ENCODE results near the gene LAYN. TPM values are rescaled to one million over a fixed set of nuclear protein-coding genes. Genes with fewer than 3 reads are reported as not detected.

LAYN gene, protein sequence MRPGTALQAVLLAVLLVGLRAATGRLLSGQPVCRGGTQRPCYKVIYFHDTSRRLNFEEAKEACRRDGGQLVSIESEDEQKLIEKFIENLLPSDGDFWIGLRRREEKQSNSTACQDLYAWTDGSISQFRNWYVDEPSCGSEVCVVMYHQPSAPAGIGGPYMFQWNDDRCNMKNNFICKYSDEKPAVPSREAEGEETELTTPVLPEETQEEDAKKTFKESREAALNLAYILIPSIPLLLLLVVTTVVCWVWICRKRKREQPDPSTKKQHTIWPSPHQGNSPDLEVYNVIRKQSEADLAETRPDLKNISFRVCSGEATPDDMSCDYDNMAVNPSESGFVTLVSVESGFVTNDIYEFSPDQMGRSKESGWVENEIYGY
- polyA plus RNA-seq (2011; rRNA removed) (253 and 302 TPM in 2 replicates), polyA minus RNA-seq (2011; rRNA and poly(A)+ RNA removed) (109 and 185 TPM in 2 replicates)

DNA sequence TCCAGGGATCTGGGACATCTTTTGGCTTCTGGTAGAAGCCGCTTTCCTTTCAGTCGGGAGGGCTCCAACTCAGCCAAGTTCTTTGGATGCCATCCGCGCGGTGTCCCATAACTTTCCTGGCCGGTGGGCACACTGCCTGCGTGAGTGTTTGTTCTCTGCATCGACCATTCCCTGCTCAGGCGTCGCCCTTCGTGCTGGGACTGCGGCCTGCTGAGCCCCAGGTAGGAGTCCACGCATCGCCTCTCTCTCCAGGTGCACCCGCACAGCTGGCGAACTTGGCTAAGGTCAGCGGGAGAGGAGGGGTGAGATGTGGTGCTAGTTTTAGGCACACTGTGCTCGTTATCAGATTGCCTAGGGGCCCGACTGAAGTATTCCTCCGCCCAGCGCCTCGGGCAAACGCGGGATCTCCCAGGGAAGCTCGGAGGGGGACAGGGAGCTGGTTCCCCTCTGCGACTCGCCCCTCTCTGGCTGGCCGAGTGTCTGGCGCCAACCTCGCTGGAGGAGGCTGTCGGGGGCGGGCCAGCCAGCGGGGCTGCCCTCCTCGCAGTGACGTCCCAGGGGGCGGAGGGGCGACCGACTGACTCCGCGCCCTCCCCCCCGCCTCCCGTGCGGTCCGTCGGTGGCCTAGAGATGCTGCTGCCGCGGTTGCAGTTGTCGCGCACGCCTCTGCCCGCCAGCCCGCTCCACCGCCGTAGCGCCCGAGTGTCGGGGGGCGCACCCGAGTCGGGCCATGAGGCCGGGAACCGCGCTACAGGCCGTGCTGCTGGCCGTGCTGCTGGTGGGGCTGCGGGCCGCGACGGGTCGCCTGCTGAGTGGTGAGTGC, at the start of gene LAYN:
TSS of gene LAYN (plus strand) at position 607 of the 823 bp plus-strand sequence. CDS start at position 731, 124 bp downstream.
- H3K4me3 ChIP-seq (ENCODE audit: low read depth, low read length), result peak within 1 kb of the TSS; percentile 56
- CTCF ChIA-PET, result interaction anchor here (1.1 to 5.4 kb wide), 4 partner anchors 14 to 85 kb away, joined by 3 to 32 read pairs (median 3); no protein-coding TSS in a partner anchor
- H3K27me3 ChIP-seq (ENCODE audit: control insufficient read depth, insufficient read depth, low read length), result no peaks in the 10 kb centered on the region
- TF ChIP-seq, protein P1, sequence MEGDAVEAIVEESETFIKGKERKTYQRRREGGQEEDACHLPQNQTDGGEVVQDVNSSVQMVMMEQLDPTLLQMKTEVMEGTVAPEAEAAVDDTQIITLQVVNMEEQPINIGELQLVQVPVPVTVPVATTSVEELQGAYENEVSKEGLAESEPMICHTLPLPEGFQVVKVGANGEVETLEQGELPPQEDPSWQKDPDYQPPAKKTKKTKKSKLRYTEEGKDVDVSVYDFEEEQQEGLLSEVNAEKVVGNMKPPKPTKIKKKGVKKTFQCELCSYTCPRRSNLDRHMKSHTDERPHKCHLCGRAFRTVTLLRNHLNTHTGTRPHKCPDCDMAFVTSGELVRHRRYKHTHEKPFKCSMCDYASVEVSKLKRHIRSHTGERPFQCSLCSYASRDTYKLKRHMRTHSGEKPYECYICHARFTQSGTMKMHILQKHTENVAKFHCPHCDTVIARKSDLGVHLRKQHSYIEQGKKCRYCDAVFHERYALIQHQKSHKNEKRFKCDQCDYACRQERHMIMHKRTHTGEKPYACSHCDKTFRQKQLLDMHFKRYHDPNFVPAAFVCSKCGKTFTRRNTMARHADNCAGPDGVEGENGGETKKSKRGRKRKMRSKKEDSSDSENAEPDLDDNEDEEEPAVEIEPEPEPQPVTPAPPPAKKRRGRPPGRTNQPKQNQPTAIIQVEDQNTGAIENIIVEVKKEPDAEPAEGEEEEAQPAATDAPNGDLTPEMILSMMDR (IDR thresholded peaks at IDR 0.05; ENCODE audit: insufficient read depth, low read depth, low read length), result 0 out of 2 replicates have a peak, but pooled peaks have one; percentile 8
- DNase-seq (ENCODE audit: low read depth), result no peak
- POLR2A ChIA-PET, result no interaction called here
- peaks cover 10% of the 10 kb centered on the region for H3K36me3 ChIP-seq (ENCODE audit: control insufficient read depth, insufficient read depth, low read length)

- TF ChIP-seq, protein P1 (IDR thresholded peaks at IDR 0.05; ENCODE audit: insufficient read depth, low read depth, low read length), result no peak
- CTCF ChIA-PET, result interaction anchor here (1.2 kb wide), 1 partner anchor 38 kb away, joined by 3 read pairs; no protein-coding TSS in a partner anchor
- POLR2A ChIA-PET, result no interaction called here
These were observed 46.5 kb upstream of the LAYN start for GRCh38 chr11:111494040-111494439.

GRCh38 chr11:111499483-111499882, 41.0 kb upstream of the LAYN start:
- TF ChIP-seq, protein P1 (IDR thresholded peaks at IDR 0.05; ENCODE audit: insufficient read depth, low read depth, low read length), result no peak
- Histone ChIP-seq H3K27me3 (ENCODE audit: control insufficient read depth, insufficient read depth, low read length) (no peaks in the 10 kb centered on the region), H3K36me3 (ENCODE audit: control insufficient read depth, insufficient read depth, low read length) (no peaks in the 10 kb centered on the region), H3K4me3 (ENCODE audit: low read depth, low read length) (no peak overlapping the region)
- ChIA-PET CTCF (no interaction called here), POLR2A (no interaction called here)
- no peak for DNase-seq (ENCODE audit: low read depth)

More at GRCh38 chr11:111494040-111494439, 46.5 kb upstream of the LAYN start:
- no peak for DNase-seq (ENCODE audit: low read depth)
- Histone ChIP-seq H3K36me3 (ENCODE audit: control insufficient read depth, insufficient read depth, low read length) (no peaks in the 10 kb centered on the region), H3K4me3 (ENCODE audit: low read depth, low read length) (no peak overlapping the region), H3K27me3 (ENCODE audit: control insufficient read depth, insufficient read depth, low read length) (no peaks in the 10 kb centered on the region)

DNA sequence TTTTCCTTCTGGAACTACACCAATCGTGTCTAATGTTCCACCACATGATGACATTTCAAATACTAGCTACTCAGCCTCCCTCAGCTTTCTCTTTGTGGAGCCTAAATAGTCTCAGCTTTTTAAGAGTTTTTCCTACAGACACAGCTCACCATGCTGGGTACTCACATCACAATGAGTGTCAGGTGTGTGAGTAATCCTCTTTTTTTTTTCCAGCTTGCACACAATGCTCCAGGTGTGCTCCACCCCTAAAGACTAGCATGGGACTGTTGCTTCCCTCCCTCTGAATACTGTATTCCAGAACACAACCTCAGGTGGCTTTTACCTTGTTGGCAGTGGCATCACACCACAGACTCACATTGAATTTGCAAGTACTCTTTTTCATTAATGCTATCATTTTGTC, 40.0 kb upstream of the LAYN start:
- TF ChIP-seq, protein P1 (IDR thresholded peaks at IDR 0.05; ENCODE audit: insufficient read depth, low read depth, low read length), result no peak
- ChIA-PET CTCF (interaction anchor here (0.7 kb wide), 1 partner anchor 45 kb away, joined by 3 read pairs; no protein-coding TSS in a partner anchor), POLR2A (no interaction called here)
- H3K4me3 ChIP-seq (ENCODE audit: low read depth, low read length), result no peak overlapping the region
- no peaks in the 10 kb centered on the region for H3K27me3 ChIP-seq (ENCODE audit: control insufficient read depth, insufficient read depth, low read length)
- H3K36me3 ChIP-seq (ENCODE audit: control insufficient read depth, insufficient read depth, low read length), result no peaks in the 10 kb centered on the region
- DNase-seq (ENCODE audit: low read depth), result no peak

DNA sequence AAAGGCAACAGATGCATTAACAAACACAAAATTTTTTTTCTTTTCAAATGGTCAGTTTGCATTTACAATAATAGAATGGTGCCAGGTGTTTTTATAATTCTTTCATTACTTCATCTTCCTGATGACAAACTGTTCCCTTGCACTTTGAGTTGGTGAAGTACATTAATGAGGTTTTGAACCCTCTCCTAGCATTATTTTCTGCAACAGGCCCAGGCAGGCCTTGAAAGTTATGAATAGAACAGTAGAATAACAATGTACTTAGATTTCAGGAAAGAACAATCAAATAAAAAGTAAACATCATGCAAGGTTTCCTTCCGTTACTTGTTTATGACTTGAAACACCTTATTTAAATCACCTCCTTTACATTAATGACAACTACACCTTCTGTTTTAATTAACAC, 37.9 kb upstream of the LAYN start:
- ChIA-PET POLR2A (no interaction called here), CTCF (interaction anchor here (0.6 kb wide), 1 partner anchor 493 kb away, joined by 3 read pairs; no protein-coding TSS in a partner anchor)
- TF ChIP-seq, protein P1 (IDR thresholded peaks at IDR 0.05; ENCODE audit: insufficient read depth, low read depth, low read length), result no peak
- no peak overlapping the region for H3K4me3 ChIP-seq (ENCODE audit: low read depth, low read length)
- no peak for DNase-seq (ENCODE audit: low read depth)
- H3K36me3 ChIP-seq (ENCODE audit: control insufficient read depth, insufficient read depth, low read length), result no peaks in the 10 kb centered on the region
- H3K27me3 ChIP-seq (ENCODE audit: control insufficient read depth, insufficient read depth, low read length), result no peaks in the 10 kb centered on the region
